HG03064 (cell line): ENCODE measurements around the gene ADAMTS2.

Experiments used
- ATAC-seq: cut with Tn5 transposase; IDR thresholded peaks from one replicate; pipeline ENCODE4 v1.9.1; 2021; ENCODE audit warnings: low read depth; ENCODE audit not compliant: unreplicated experiment

The ADAMTS2 gene

GRCh38 chr5:179135006-179135405 lies 210.3 kb downstream of the ADAMTS2 start:
- ATAC-seq = no peak

GRCh38 chr5:179134511-179134910 lies 210.8 kb downstream of the ADAMTS2 start:
- ATAC-seq = no peak

- no peak for ATAC-seq
These were observed 212.5 kb downstream of the ADAMTS2 start for GRCh38 chr5:179132586-179133355.

GRCh38 chr5:179131886-179132585 lies 213.2 kb downstream of the ADAMTS2 start:
- no peak for ATAC-seq

DNA sequence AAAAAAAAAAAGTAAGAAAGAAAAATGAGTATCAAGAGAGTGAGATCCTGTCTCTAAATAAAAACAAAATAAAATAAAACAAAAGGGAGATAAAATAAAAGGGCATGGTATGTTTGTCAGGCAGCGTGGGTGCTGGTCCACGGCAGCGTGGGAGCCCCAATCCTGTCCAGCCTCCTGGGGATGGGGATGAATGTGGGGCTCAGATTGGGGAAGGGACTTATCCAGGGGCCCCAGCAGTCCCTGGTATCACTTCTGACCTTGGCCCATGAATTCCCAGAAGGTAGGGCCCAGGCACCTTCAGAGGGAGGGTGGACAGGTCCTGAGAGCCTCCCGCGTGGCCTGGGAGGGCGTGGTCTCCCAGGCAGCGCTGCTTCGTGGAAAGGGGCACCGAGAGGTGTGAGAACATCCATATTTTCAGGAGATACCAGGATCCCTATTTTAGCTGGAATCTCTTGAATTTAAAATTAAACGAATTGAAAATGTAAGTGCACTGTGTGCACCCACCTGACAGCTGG lies 213.9 kb downstream of the ADAMTS2 start:
- ATAC-seq = no peak

- ATAC-seq = no peak
These were observed 215.1 kb downstream of the ADAMTS2 start for GRCh38 chr5:179130101-179130681.

- no peak for ATAC-seq
These were observed 215.6 kb downstream of the ADAMTS2 start for GRCh38 chr5:179129607-179130071.

DNA sequence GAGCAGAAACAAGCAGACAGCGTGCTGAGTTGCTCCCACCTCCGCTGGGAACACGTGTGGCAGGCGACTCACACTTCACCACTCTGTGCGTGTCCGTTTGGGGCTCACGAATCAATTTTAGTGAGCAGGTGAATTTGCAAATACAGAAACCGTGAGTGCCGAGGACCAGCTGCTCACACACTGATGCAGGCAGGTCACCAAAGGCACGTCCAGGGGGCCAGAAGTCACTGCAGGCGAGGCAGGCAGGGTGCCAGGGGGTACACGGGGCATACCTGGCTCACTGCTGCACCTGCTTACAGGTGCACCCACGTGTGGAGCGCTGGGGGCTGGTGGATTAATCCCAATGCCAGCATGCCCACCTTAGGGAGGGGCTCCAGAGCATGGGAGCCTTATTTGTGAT lies 216.3 kb downstream of the ADAMTS2 start:
- no peak for ATAC-seq

GRCh38 chr5:179128041-179128365 lies 217.3 kb downstream of the ADAMTS2 start:
- ATAC-seq = no peak

GRCh38 chr5:179127136-179128040 lies 217.9 kb downstream of the ADAMTS2 start:
- ATAC-seq = no peak

GRCh38 chr5:179126506-179126991 lies 218.7 kb downstream of the ADAMTS2 start:
- no peak for ATAC-seq

GRCh38 chr5:179125789-179126505 lies 219.3 kb downstream of the ADAMTS2 start:
- no peak for ATAC-seq

DNA sequence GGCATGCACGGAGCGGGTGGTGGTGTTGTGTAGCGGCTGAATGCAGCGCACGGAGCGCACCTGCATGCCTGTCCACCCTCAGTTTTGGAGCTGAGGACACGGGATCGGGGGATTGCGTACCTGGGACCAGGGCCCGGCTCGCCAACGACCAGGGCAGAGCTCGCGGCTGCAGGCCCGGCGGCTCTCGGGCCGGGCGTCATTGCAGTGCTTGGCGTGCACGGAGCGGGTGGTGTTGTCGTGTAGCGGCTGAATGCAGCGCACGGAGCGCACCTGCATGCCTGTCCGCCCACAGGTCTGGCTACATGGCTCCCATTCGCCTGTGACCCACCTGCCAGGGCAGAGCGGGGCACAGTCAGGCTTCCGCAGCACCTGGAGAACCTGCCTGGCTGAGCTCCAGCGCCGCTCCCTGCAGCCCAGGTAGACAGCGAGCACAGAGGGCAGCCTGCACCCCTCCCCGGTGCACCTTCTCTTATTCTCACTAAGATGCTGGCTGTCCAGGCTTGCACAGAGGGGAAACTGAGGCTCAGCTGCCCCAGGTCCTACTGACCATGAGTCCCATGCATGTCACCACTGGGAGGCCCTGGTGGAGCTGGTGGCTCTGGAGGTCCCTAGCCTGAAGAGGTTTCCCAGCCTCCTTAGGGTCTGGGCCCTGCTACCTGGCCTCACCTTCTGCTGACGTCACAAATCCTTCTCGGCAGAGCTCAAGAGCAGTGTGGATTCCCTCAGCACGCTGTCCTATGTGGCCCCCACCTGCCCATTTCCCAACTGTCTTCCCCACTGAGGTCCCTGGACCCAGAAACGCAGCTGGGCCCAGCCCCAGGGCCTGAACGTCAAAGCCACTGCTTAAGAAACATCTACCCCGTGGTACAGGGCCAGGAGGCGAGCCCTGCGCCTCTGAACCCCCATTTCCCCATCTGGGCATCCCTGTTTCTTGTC lies 220.1 kb downstream of the ADAMTS2 start:
- no peak for ATAC-seq

- no peak for ATAC-seq
These were observed 220.9 kb downstream of the ADAMTS2 start for GRCh38 chr5:179124273-179124852.

DNA sequence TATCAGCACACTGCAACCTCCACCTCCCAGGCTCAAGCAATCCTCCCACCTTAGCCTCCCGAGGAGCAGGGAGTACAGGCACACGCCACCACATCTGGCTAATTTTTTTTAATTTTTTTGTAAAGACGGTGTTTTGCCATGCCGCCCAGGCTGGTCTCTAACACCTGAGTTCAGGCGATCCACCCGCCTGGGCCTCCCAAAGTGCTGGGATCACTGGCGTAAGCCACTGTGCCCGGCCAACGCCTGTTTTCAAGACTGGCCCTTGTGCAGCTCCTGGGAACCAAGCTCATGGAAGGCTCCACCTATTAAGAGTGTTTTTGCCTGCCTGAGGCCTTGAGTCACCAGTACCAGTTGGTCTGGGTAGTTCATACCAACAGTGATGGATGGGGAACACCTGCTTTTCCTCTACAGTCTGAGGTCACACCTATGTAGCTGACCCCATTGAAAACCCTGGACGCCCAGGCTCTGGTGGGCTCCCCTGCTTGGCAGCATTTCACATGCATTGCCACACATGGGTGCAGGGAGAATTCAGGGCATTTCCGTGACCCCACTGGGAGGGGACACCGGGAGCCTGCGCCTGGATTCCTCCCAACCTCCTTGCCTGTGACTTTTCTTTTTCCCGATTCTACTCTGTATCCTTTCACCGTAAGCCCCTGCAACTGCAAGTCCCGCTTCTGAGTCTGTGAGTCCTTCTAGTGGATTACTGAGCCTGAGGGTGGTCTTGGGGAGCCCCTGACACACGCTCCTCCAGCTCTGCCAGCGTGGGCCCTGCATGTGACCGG lies 221.6 kb downstream of the ADAMTS2 start:
- ATAC-seq = no peak

- no peak for ATAC-seq
These were observed 222.2 kb downstream of the ADAMTS2 start for GRCh38 chr5:179123109-179123426.

DNA sequence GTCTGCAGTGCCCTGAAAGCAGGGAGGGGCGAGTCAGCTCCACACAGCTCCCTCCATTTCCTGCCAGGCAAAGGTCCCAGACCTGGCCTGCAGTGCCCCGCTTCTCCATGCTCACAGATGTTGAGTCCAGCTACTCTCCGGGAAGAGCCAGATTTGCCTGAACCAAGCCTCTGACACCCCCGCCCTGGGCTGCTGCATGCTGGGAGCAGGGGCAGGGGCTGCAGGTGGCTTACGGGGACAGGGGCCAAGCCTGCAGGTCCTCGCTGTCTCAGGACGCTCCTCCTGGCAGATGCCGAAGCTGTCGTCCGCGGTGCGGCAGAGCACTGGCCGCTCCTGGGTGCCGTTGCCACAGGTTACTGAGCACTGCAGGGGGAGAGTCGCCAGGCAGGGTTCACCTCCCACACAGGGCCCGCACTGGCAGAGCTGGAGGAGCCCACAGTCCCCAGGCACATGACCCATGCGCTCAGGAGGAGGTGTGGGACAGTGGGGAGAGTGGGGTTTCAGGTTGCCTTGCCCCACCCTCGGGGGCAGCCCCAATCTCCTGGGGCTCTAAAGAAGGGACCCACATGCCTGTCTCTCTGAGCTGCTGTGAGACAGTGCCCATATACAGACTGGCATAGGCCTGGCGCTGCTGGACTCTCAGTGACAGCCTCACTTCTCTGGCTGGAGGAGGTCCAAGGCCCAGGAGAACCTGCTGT lies 222.7 kb downstream of the ADAMTS2 start:
- no peak for ATAC-seq
